Kidney (tissue), 14 donors: ENCODE results near the gene HOXD4. TPM values are rescaled to one million over a fixed set of nuclear protein-coding genes. Genes with fewer than 3 reads are reported as not detected.

ENCODE experiments used
- DNase-seq, 5 donors: peaks; one replicate each; pipeline ENCODE4 v3.0.0-alpha.2; 2013 to 2020
- FAIRE-seq: peaks from 2 replicates; lab custom pipeline; 2012; peaks lifted over from hg19 to GRCh38; lab: Jason Lieb, UNC
- H3K27ac ChIP-seq, 2 donors: one replicate each; pipeline ENCODE4 v1.7.0; 2013; ENCODE audit warnings: low read depth in 2 of 2, low read length in 2 of 2, inconsistent platforms in 1 of 2
- H3K27me3 ChIP-seq: one replicate; pipeline ENCODE4 v1.7.1; 2013; ENCODE audit warnings: low read length, inconsistent platforms; ENCODE audit not compliant: control insufficient read depth, insufficient read depth
- H3K36me3 ChIP-seq, 3 donors: one replicate each; pipeline versions ENCODE4 v1.7.0 to v1.7.1; 2013; ENCODE audit warnings: low read length in 3 of 3, control low read depth in 1 of 3, inconsistent platforms in 1 of 3; ENCODE audit not compliant: insufficient read depth in 3 of 3, control insufficient read depth in 2 of 3
- H3K4me1 ChIP-seq, 3 donors: one replicate each; pipeline versions ENCODE4 v1.7.0 to v1.7.1; 2013; ENCODE audit warnings: low read length in 3 of 3, inconsistent platforms in 1 of 3, low read depth in 1 of 3; ENCODE audit not compliant: control insufficient read depth in 2 of 3, insufficient read depth in 2 of 3
- H3K4me3 ChIP-seq, 3 donors: one replicate each; pipeline versions ENCODE4 v1.7.0 to v1.8.1; 2013; ENCODE audit warnings: low read length in 3 of 3, control low read depth in 1 of 3, inconsistent platforms in 1 of 3
- H3K9ac ChIP-seq, 3 donors: one replicate each; pipeline versions ENCODE4 v1.7.0 to v1.7.1; 2013; ENCODE audit warnings: low read length in 3 of 3, control low read depth in 1 of 3, inconsistent platforms in 1 of 3
- H3K9me3 ChIP-seq, 3 donors: one replicate each; pipeline versions ENCODE4 v1.7.0 to v1.7.1; 2013; ENCODE audit warnings: low read length in 3 of 3, control low read depth in 1 of 3, inconsistent platforms in 1 of 3; ENCODE audit not compliant: control insufficient read depth in 2 of 3, insufficient read depth in 1 of 3
- intact Hi-C: fragments of 100-400 bp; cut with DNase I; formaldehyde crosslinking; loops from one replicate; pipeline ENCODE4 v1.11.1; 2022
- polyA plus RNA-seq: library from polyadenylated mRNA; stranded (reverse); fragments of 350-450 nt; fragmentation: Illumina TruSeq; extraction: RNeasy Lipid Tissue Mini Kit (QIAGEN cat#74804); gene quantifications from one replicate; pipeline ENCODE4 v1.2.3, GENCODE V29; 2014; ENCODE audit warnings: low read depth, low replicate concordance; ENCODE audit not compliant: insufficient read depth
- total RNA-seq: library from RNA; stranded (reverse); fragmentation: NEBNext Ultra II Directional; extraction: Animal tissue kit (Norgen Biotek cat#: 25700); gene quantifications from one replicate; pipeline ENCODE4 v1.2.1, GENCODE V29; 2021
- TF ChIP-seq, protein P1 (sequence below): IDR thresholded peaks from 3 replicates; pipeline ENCODE4 v1.5.1; 2012; ENCODE audit warnings: mild to moderate bottlenecking, moderate library complexity, borderline replicate concordance; ENCODE audit not compliant: insufficient read depth; ENCODE audit errors: extremely low read depth
- donor health status: control.
- donor health status: control.
- donor health status: control.
- donor health status: control.
- donor health status: control.
- donor health status: DM: yes; HTN: yes; CAD: no.
- donor health status: Normal renal cell carcinoma (clear cell type).

The HOXD4 gene
- total and polyA plus RNA-seq, 2 donors from 2014 or later: 12.1 to 27.8 TPM

DNA sequence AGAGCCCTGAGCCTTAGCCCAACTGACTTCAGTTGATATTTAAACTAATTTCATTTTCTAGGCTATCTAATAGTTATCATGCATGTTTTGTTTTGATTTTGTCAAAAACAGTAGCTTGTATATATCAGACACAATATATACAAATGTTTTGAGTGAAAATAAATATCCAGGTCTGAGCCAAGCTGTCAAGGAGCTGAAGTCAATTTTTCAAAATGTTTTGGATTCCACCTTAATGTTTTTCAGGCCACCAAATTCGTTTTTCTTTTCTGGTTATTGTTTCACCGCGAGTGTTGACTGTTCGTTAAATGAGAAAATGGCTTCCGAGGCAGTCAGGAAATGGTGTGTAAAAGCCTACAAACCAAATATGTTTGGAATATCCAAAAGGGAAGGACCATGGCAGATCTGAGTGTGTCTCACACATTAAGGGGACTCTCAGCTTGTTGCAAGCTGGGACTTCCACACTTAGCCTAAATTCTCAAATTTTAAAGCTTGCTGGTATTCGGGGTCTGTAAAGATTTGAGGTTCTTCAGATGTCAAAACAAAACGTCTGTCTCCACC lies 49.0 kb upstream of the HOXD4 start:
- Histone ChIP-seq H3K9me3 (no peaks in the 10 kb centered on the region), H3K36me3 (no peaks in the 10 kb centered on the region), H3K4me3 (no peak overlapping the region), H3K9ac (no peak overlapping the region), H3K27ac (no peak overlapping the region), H3K4me1 (peaks cover 0 to 8% (median 0%) of the 10 kb centered on the region in 3 donors), H3K27me3 (peaks cover 36% of the 10 kb centered on the region)
- DNase-seq (no peak), FAIRE-seq (no peak)
- TF ChIP-seq, protein P1, sequence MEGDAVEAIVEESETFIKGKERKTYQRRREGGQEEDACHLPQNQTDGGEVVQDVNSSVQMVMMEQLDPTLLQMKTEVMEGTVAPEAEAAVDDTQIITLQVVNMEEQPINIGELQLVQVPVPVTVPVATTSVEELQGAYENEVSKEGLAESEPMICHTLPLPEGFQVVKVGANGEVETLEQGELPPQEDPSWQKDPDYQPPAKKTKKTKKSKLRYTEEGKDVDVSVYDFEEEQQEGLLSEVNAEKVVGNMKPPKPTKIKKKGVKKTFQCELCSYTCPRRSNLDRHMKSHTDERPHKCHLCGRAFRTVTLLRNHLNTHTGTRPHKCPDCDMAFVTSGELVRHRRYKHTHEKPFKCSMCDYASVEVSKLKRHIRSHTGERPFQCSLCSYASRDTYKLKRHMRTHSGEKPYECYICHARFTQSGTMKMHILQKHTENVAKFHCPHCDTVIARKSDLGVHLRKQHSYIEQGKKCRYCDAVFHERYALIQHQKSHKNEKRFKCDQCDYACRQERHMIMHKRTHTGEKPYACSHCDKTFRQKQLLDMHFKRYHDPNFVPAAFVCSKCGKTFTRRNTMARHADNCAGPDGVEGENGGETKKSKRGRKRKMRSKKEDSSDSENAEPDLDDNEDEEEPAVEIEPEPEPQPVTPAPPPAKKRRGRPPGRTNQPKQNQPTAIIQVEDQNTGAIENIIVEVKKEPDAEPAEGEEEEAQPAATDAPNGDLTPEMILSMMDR: no peak
- intact Hi-C loops: no loop called here

DNA sequence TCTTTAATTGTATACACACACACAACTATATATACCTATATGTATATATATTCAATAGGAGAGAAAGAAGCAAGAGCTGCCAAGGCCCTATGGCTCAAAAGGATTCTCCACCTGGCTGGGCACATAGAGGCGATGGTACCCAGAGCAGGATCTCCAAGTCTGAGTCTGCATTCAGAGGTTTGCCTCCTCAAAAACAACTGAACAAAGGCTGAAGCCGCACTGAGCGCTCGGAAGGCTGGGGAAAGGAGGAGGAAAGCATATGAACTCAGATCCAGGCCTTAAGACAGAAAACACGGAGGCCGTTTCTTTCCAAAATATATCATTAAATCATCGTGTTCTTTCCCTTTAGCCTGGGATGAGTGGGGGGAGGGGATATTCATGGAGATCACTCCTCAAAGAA lies 48.2 kb upstream of the HOXD4 start:
- Histone ChIP-seq H3K4me3 (peak overlapping the region in 1 of 3 donors; percentile 7), H3K27ac (no peak overlapping the region), H3K36me3 (no peaks in the 10 kb centered on the region), H3K9ac (no peak overlapping the region), H3K4me1 (peaks cover 0 to 7% (median 0%) of the 10 kb centered on the region in 3 donors), H3K27me3 (peaks cover 30% of the 10 kb centered on the region), H3K9me3 (no peaks in the 10 kb centered on the region)
- DNase-seq (peak in 2 of 5 donors; percentile 47 to 58), FAIRE-seq (no peak)
- intact Hi-C loops: no loop called here
- TF ChIP-seq, protein P1: no peak

DNA sequence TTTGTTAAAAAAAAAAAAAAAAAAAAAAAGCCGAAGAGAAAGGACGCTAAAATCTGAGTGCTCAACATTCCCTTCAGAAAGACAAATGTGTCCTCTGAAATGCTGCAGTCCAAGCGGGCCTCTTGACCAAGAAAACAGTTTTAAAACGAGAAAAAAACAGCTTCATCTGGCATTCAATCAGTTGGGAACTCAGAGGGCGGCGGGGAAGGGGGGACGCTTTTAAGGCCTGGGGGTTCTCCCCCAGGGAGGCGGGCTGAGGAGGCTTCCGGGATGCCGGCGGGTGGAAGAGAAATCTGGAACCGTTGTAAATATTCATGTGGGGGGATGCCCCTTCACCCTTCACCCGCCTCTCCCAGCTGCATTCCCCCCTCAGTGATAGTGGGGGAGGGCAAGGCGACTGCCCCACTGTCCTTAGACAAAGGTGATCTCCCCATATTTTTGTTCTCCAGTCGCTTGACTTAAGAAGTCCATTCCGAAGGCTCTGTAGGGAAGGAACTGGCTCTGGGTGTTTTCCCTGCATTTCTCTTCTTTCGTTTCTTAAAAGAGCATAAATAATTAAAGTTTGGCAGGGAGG lies 47.5 kb upstream of the HOXD4 start:
- H3K4me1 ChIP-seq: peaks cover 0 to 7% (median 0%) of the 10 kb centered on the region in 3 donors
- DNase-seq: peak in 3 of 5 donors; percentile 67 to 83 (median 76)
- no peaks in the 10 kb centered on the region for H3K9me3 ChIP-seq
- H3K27me3 ChIP-seq: peaks cover 27% of the 10 kb centered on the region
- no peaks in the 10 kb centered on the region for H3K36me3 ChIP-seq
- FAIRE-seq: no peak
- H3K9ac ChIP-seq: peak overlapping the region in 1 of 3 donors; percentile 91
- H3K4me3 ChIP-seq: peak overlapping the region in 2 of 3 donors; percentile 61 to 88
- intact Hi-C loops: no loop called here
- TF ChIP-seq, protein P1: no peak
- H3K27ac ChIP-seq: peak overlapping the region in 1 of 2 donors; percentile 76
